Measurements from ENCODE around the gene SIPA1L3. TPM values are rescaled to one million over a fixed set of nuclear protein-coding genes. Genes with fewer than 3 reads are reported as not detected.

Gene SIPA1L3
- total and polyA plus RNA-seq, 11 donors: 4.7 to 22.9 (median 8.8) TPM

- Histone ChIP-seq H3K9me3 (no peaks in the 10 kb centered on the region), H3K4me3 (no peak overlapping the region), H3K36me3 (peaks cover 0 to 12% (median 4%) of the 10 kb centered on the region in 9 donors), H3K4me1 (peaks cover 0 to 26% (median 0%) of the 10 kb centered on the region in 12 donors), H3K27me3 (no peaks in the 10 kb centered on the region), H3K27ac (peak overlapping the region in 1 of 12 donors; percentile 47)
- 59 to 83% (median 76%) methylated on average over 6 to 8 of the region's 8 CpGs for WGBS, 4 donors
- DNase-seq (no peak), ATAC-seq (no peak)
- no peak for TF ChIP-seq POLR2A (IDR thresholded peaks at IDR 0.05)
- no peak for TF ChIP-seq CTCF (IDR thresholded peaks at IDR 0.05)
- intact Hi-C loops (cut with DNase I): loop anchor here in 5 of 10 donors (2.0 to 10.0 kb wide), 4 partner anchors 88 to 190 kb away; partner anchors contain the start of genes SIPA1L3 (in 4 of the 5) and WDR87 (in 4 of the 5)
These were observed 186.1 kb downstream of the SIPA1L3 start for GRCh38 chr19:38093154-38093553.

- no peak overlapping the region for H3K4me3 ChIP-seq
- DNase-seq: peak in 4 of 5 donors; percentile 28 to 77 (median 60)
- no peaks in the 10 kb centered on the region for H3K9me3 ChIP-seq
- TF ChIP-seq CTCF (IDR thresholded peaks at IDR 0.05) (no peak), POLR2A (IDR thresholded peaks at IDR 0.05) (no peak)
- H3K4me1 ChIP-seq: peaks cover 0 to 26% (median 0%) of the 10 kb centered on the region in 12 donors
- H3K36me3 ChIP-seq: peaks cover 0 to 9% (median 3%) of the 10 kb centered on the region in 9 donors
- ATAC-seq: peak; percentile 24 to 90 (median 80)
- 32 to 54% (median 45%) methylated on average over 3 to 6 of the region's 6 CpGs for WGBS, 4 donors
- intact Hi-C loops (cut with DNase I): loop anchor here in 5 of 10 donors (2.0 to 10.0 kb wide), 4 partner anchors 89 to 191 kb away; partner anchors contain the start of genes SIPA1L3 (in 4 of the 5) and WDR87 (in 4 of the 5)
- peak overlapping the region in 2 of 12 donors; percentile 36 to 47 for H3K27ac ChIP-seq
- H3K27me3 ChIP-seq: no peaks in the 10 kb centered on the region
These were observed 186.6 kb downstream of the SIPA1L3 start for GRCh38 chr19:38093587-38093986.

GRCh38 chr19:38095411-38096308, 188.7 kb downstream of the SIPA1L3 start:
- TF ChIP-seq CTCF (IDR thresholded peaks at IDR 0.05) (peak; percentile 59 to 79 (median 72)), POLR2A (IDR thresholded peaks at IDR 0.05) (no peak)
- ATAC-seq: peak in 3 of 4 donors; percentile 45 to 77 (median 58)
- 44 to 47% (median 47%) methylated on average over 16 to 17 of the region's 17 CpGs for WGBS, 4 donors
- Histone ChIP-seq H3K4me1 (peaks cover 0 to 21% (median 0%) of the 10 kb centered on the region in 12 donors), H3K9me3 (peaks cover 0 to 6% (median 0%) of the 10 kb centered on the region in 12 donors), H3K36me3 (peaks cover 0 to 13% (median 0%) of the 10 kb centered on the region in 9 donors), H3K27ac (no peak overlapping the region), H3K4me3 (no peak overlapping the region), H3K27me3 (no peaks in the 10 kb centered on the region)
- DNase-seq: peak; percentile 52 to 75 (median 66)
- intact Hi-C loops (cut with DNase I): loop anchor here in 7 of 10 donors (2.0 to 10.0 kb wide), 6 partner anchors 91 to 242 kb away; partner anchors contain the start of genes SIPA1L3 (in 2 of the 7), WDR87 (in 2 of the 7) and CATSPERG (in 1 of the 7)

GRCh38 chr19:38099966-38100365, 193.0 kb downstream of the SIPA1L3 start:
- ATAC-seq (no peak), DNase-seq (no peak)
- Histone ChIP-seq H3K4me1 (peaks cover 0 to 7% (median 0%) of the 10 kb centered on the region in 12 donors), H3K27me3 (no peaks in the 10 kb centered on the region), H3K4me3 (no peak overlapping the region), H3K9me3 (peaks cover 0 to 6% (median 0%) of the 10 kb centered on the region in 12 donors), H3K27ac (no peak overlapping the region), H3K36me3 (peaks cover 0 to 37% (median 24%) of the 10 kb centered on the region in 9 donors)
- WGBS, 4 donors: 98 to 100% (median 99%) methylated on average over 8 of the region's 8 CpGs
- intact Hi-C loops (cut with DNase I): loop anchor here in 4 of 10 donors (5.0 to 10.0 kb wide), 4 partner anchors 95 to 237 kb away; partner anchors contain the start of genes CATSPERG (in 1 of the 4), SIPA1L3 (in 1 of the 4) and WDR87 (in 1 of the 4)
- TF ChIP-seq CTCF (IDR thresholded peaks at IDR 0.05) (no peak), POLR2A (IDR thresholded peaks at IDR 0.05) (no peak)

All from heart left ventricle (tissue), 16 donors.